GM12878 (cell line): ENCODE results near the gene TOB2. TPM values are rescaled to one million over a fixed set of nuclear protein-coding genes. Genes with fewer than 3 reads are reported as not detected.

Source experiments
- ATAC-seq: fragments of 200-7000 bp; cut with Tn5 transposase; 3 replicates; pipeline ENCODE4 v1.9.1; 2020; ENCODE audit warnings: mild to moderate bottlenecking, moderate library complexity
- BruUV-seq: library from RNA; stranded (reverse); fragments of 400-500 nt; replicated peaks from 2 replicates; lab custom pipeline; 2021; lab: Mats Ljungman, UMichigan
- CTCF ChIA-PET: fragments of 300-600 bp; sonication (Branson Sonifier 250); formaldehyde crosslinking; extraction: SDS; loops from one replicate; lab custom pipeline; 2021; ENCODE audit warnings: inconsistent platforms; lab: Yijun Ruan, JAX
- POLR2A ChIA-PET: fragments of 350-600 bp; formaldehyde crosslinking; extraction: SDS; loops from one replicate; lab custom pipeline; 2021; ENCODE audit warnings: inconsistent platforms; lab: Charles Lee
- RAD21 ChIA-PET: fragments of 300-600 bp; sonication (Branson Sonifier 250); formaldehyde crosslinking; loops from one replicate; lab custom pipeline; 2023; ENCODE audit warnings: antibody characterized with exemption; ENCODE audit not compliant: unreplicated experiment; lab: Charles Lee
- SMC1A ChIA-PET: fragments of 300-600 bp; sonication (Branson Sonifier 250); formaldehyde crosslinking; loops from one replicate; lab custom pipeline; 2023; ENCODE audit not compliant: unreplicated experiment, uncharacterized antibody; lab: Charles Lee
- DNase-seq: peaks from one replicate; pipeline ENCODE4 v3.0.0-alpha.2; 2011; ENCODE audit warnings: low read depth, low spot score
- FAIRE-seq: peaks from 3 replicates; lab custom pipeline; 2011; peaks lifted over from hg19 to GRCh38; lab: Jason Lieb, UNC
- H2AFZ ChIP-seq: 2 replicates; pipeline ENCODE4 v1.6.0; 2011; ENCODE audit warnings: low read depth, low read length, control low read depth; ENCODE audit not compliant: control insufficient read depth
- H3K27ac ChIP-seq: 2 replicates; pipeline ENCODE4 v1.5.1; 2011; ENCODE audit warnings: control low read depth; ENCODE audit not compliant: control insufficient read depth, insufficient read depth
- H3K27me3 ChIP-seq, 2 experiments: replicated peaks in 1 of 2; 2 replicates each; pipeline versions ENCODE4 v1.6.0 to v1.6.1; 2011; ENCODE audit warnings: low read length in 1 of 2; ENCODE audit not compliant: control insufficient read depth in 2 of 2, insufficient read depth in 2 of 2
- H3K36me3 ChIP-seq, 2 experiments: 2 replicates each; pipeline ENCODE4 v1.5.1; 2011; ENCODE audit warnings: low read length in 1 of 2; ENCODE audit not compliant: control insufficient read depth in 2 of 2, insufficient read depth in 2 of 2
- H3K4me1 ChIP-seq: 2 replicates; pipeline ENCODE4 v1.6.1; 2011; ENCODE audit warnings: mild to moderate bottlenecking, low read length, moderate library complexity, mixed read lengths; ENCODE audit not compliant: control insufficient read depth, insufficient read depth
- H3K4me2 ChIP-seq: 2 replicates; pipeline ENCODE4 v1.6.0; 2011; ENCODE audit warnings: control low read depth; ENCODE audit not compliant: control insufficient read depth, insufficient read depth
- H3K4me3 ChIP-seq: fragments of 200-600 bp; sonication (generic); 2 replicates; pipeline ENCODE4 v1.5.1; 2016
- H3K79me2 ChIP-seq: 2 replicates; pipeline ENCODE4 v1.6.0; 2011; ENCODE audit warnings: low read length; ENCODE audit not compliant: control insufficient read depth, insufficient read depth
- H3K9ac ChIP-seq: 2 replicates; pipeline ENCODE4 v1.8.0; 2011; ENCODE audit warnings: low read length, control low read depth, mixed read lengths; ENCODE audit not compliant: control insufficient read depth, insufficient read depth
- H3K9me3 ChIP-seq: replicated peaks from 3 replicates; pipeline ENCODE4 v1.5.1; 2011; ENCODE audit warnings: mild to moderate bottlenecking, low read length; ENCODE audit not compliant: control insufficient read depth, insufficient read depth
- H4K20me1 ChIP-seq: 2 replicates; pipeline ENCODE4 v1.6.0; 2011; ENCODE audit not compliant: control insufficient read depth, insufficient read depth
- ASH2L ChIP-seq: fragments of 300-600, 200-600 bp; sonication (generic); IDR thresholded peaks from 2 replicates; pipeline ENCODE4 v1.6.1; 2017; ENCODE audit warnings: low read depth, mild to moderate bottlenecking, borderline replicate concordance
- BMI1 ChIP-seq: fragments of 450-650 bp; IDR thresholded peaks from 2 replicates; pipeline ENCODE4 v1.6.1; 2016; ENCODE audit warnings: mild to moderate bottlenecking, moderate library complexity, borderline replicate concordance
- HDAC6 ChIP-seq: fragments of 200-600 bp; sonication (generic); IDR thresholded peaks from one replicate; pipeline ENCODE4 v1.8.0; 2017; ENCODE audit warnings: antibody characterized with exemption; ENCODE audit not compliant: unreplicated experiment
- NFYA ChIP-seq: IDR thresholded peaks from 2 replicates; pipeline ENCODE4 v1.6.1; 2011; ENCODE audit warnings: low read depth, mild to moderate bottlenecking, low read length, improper control_type of control experiment, borderline replicate concordance
- POLR2AphosphoS2 ChIP-seq: IDR thresholded peaks from 2 replicates; pipeline ENCODE4 v1.6.1; 2011; ENCODE audit warnings: low read depth, mild to moderate bottlenecking, low read length, improper control_type of control experiment, moderate library complexity
- RELA ChIP-seq: fragments of 450-650 bp; IDR thresholded peaks from 2 replicates; pipeline ENCODE4 v1.8.0; 2014; ENCODE audit warnings: borderline replicate concordance; ENCODE audit not compliant: partially characterized antibody
- WGBS: methylation state at CpG from one replicate; pipeline ENCODE4 v1.1.6; 2016; ENCODE audit warnings: low lambda C conversion rate; ENCODE audit not compliant: insufficient replicate concordance, insufficient coverage; ENCODE audit errors: missing lambda C conversion rate; 5-methylcytosine and 5-hydroxymethylcytosine counted together
- in situ Hi-C: fragments of 300-500 bp; cut with MboI; formaldehyde crosslinking; loops from 9 replicates; pipeline ENCODE4 v1.14.3; 2018; ENCODE audit warnings: mixed read lengths
- intact Hi-C: fragments of 100-400 bp; cut with micrococcal nuclease; formaldehyde crosslinking; loops from one replicate; pipeline ENCODE4 v1.14.2; 2022; ENCODE audit not compliant: unreplicated experiment
- polyA plus RNA-seq, 11 experiments: library from polyadenylated mRNA; depleted of rRNA in 4 of 11; unstranded in 6 of 11; stranded (reverse) in 5 of 11; fragments of >200 nt; fragmentation: Nextera tagmentation in 4 of 11; fragmentation: Illumina TruSeq in 1 of 11; extraction: Ambion mirVana in 4 of 11; extraction: Trizol in 1 of 11; gene quantifications; 1 replicate in 1 of 11; 2 replicates in 10 of 11; pipeline versions ENCODE4 v1.2.1 to v1.2.3, GENCODE V29; 2011 to 2016; ENCODE audit warnings: inconsistent platforms in 2 of 11, missing spikeins in 2 of 11, low read depth in 1 of 11
- total RNA-seq, 4 experiments: library from RNA; depleted of rRNA in 3 of 4; stranded (reverse); fragments of >200 nt in 3 of 4; fragmentation: Illumina TruSeq in 1 of 4; extraction: Trizol in 1 of 4; gene quantifications; 2 replicates each; pipeline versions ENCODE4 v1.2.1 to v1.2.3, GENCODE V29; 2013 to 2021
- TF ChIP-seq, protein P1 (sequence below): fragments of 150-350 bp; IDR thresholded peaks from 2 replicates; pipeline ENCODE4 v1.6.1; 2016; ENCODE audit warnings: low read depth, low read length
- TF ChIP-seq, protein P2 (sequence below): IDR thresholded peaks from 2 replicates; pipeline ENCODE4 v1.6.1; 2011; ENCODE audit warnings: borderline replicate concordance, low read depth, mild to moderate bottlenecking, moderate library complexity, mixed read lengths, low read length; ENCODE audit not compliant: insufficient read depth; ENCODE audit errors: extremely low read length
- TF ChIP-seq, protein P3 (sequence below): IDR thresholded peaks from 2 replicates; pipeline ENCODE4 v1.6.1; 2012; ENCODE audit warnings: mild to moderate bottlenecking, low read depth, low read length
- TF ChIP-seq, protein P4 (sequence below), 3 experiments: IDR thresholded peaks in 2 of 3; conservative IDR thresholded peaks in 1 of 3; 2 replicates each; pipeline ENCODE4 v1.5.1; 2011; ENCODE audit warnings: low read depth in 3 of 3, low read length in 3 of 3, mild to moderate bottlenecking in 3 of 3, control low read depth in 2 of 3, moderate library complexity in 2 of 3, inconsistent platforms in 1 of 3, mixed read lengths in 1 of 3; ENCODE audit not compliant: control insufficient read depth in 2 of 3, insufficient read depth in 1 of 3; ENCODE audit errors: extremely low read depth in 1 of 3

The TOB2 gene
- total and polyA plus RNA-seq, 10 of the 15 experiments (the other 5 are each of a cell fraction or from before 2014, with no cell fraction given) = 4.5 to 32.0 (median 15.1) TPM

DNA sequence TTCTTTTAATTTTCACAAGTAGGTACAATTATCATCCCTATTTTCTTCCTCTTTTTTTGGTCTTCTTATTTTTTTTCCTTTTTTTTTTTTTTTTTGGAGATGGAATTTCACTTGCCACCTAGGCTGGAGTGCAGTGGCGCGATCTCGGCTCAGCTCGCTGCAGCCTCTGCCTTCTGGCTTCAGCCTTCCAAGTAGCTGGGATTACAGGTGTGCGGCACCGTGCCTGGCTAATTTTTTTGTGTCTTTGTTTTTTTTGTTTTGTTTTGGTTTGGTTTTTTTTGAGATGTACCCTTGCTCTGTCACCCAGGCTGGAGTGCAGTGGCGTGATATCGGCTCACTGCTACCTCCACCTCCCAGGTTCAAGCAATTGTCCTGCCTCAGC is 16.7 kb downstream of the TOB2 start (continued):
- TF ChIP-seq, protein P1, sequence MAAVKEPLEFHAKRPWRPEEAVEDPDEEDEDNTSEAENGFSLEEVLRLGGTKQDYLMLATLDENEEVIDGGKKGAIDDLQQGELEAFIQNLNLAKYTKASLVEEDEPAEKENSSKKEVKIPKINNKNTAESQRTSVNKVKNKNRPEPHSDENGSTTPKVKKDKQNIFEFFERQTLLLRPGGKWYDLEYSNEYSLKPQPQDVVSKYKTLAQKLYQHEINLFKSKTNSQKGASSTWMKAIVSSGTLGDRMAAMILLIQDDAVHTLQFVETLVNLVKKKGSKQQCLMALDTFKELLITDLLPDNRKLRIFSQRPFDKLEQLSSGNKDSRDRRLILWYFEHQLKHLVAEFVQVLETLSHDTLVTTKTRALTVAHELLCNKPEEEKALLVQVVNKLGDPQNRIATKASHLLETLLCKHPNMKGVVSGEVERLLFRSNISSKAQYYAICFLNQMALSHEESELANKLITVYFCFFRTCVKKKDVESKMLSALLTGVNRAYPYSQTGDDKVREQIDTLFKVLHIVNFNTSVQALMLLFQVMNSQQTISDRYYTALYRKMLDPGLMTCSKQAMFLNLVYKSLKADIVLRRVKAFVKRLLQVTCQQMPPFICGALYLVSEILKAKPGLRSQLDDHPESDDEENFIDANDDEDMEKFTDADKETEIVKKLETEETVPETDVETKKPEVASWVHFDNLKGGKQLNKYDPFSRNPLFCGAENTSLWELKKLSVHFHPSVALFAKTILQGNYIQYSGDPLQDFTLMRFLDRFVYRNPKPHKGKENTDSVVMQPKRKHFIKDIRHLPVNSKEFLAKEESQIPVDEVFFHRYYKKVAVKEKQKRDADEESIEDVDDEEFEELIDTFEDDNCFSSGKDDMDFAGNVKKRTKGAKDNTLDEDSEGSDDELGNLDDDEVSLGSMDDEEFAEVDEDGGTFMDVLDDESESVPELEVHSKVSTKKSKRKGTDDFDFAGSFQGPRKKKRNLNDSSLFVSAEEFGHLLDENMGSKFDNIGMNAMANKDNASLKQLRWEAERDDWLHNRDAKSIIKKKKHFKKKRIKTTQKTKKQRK = no peak
- TF ChIP-seq, protein P2, sequence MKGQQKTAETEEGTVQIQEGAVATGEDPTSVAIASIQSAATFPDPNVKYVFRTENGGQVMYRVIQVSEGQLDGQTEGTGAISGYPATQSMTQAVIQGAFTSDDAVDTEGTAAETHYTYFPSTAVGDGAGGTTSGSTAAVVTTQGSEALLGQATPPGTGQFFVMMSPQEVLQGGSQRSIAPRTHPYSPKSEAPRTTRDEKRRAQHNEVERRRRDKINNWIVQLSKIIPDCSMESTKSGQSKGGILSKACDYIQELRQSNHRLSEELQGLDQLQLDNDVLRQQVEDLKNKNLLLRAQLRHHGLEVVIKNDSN = no peak
- TF ChIP-seq ASH2L (no peak), HDAC6 (no peak)

GRCh38 chr22:41429232-41429950 is 17.2 kb downstream of the TOB2 start:
- Histone ChIP-seq H3K9me3 (no peaks in the 10 kb centered on the region), H4K20me1 (no peaks in the 10 kb centered on the region; the same call in 1 of the 2 replicates), H3K27me3 (no peaks in the 10 kb centered on the region), H2AFZ (no peak overlapping the region), H3K4me2 (no peak overlapping the region), H3K79me2 (no peaks in the 10 kb centered on the region; the same call in 1 of the 2 replicates), H3K4me3 (no peak overlapping the region), H3K4me1 (no peaks in the 10 kb centered on the region), H3K27ac (no peak overlapping the region), H3K9ac (no peak overlapping the region), H3K36me3 (peaks cover 0 to 4% of the 10 kb centered on the region in 2 experiments; a peak in 2 of 4 replicates)
- no peak for DNase-seq
- 90% methylated on average over 13 of the region's 13 CpGs for WGBS
- SMC1A ChIA-PET = interaction anchor here (0.6 kb wide), 1 partner anchor 378 kb away, joined by 3 read pairs; no protein-coding TSS in a partner anchor
- intact Hi-C loops = no loop called here
- BruUV-seq = no TSS peak
- in situ Hi-C loops = no loop called here
- no peak for FAIRE-seq
- ATAC-seq = no peak
- CTCF ChIA-PET = no interaction called here
- RAD21 ChIA-PET = no interaction called here
- POLR2A ChIA-PET = interaction anchor here (0.6 kb wide), 1 partner anchor 9 kb away, joined by 3 read pairs; no protein-coding TSS in a partner anchor
- TF ChIP-seq BMI1 (no peak), POLR2AphosphoS2 (no peak), RELA (no peak), NFYA (no peak)
- TF ChIP-seq, protein P3, sequence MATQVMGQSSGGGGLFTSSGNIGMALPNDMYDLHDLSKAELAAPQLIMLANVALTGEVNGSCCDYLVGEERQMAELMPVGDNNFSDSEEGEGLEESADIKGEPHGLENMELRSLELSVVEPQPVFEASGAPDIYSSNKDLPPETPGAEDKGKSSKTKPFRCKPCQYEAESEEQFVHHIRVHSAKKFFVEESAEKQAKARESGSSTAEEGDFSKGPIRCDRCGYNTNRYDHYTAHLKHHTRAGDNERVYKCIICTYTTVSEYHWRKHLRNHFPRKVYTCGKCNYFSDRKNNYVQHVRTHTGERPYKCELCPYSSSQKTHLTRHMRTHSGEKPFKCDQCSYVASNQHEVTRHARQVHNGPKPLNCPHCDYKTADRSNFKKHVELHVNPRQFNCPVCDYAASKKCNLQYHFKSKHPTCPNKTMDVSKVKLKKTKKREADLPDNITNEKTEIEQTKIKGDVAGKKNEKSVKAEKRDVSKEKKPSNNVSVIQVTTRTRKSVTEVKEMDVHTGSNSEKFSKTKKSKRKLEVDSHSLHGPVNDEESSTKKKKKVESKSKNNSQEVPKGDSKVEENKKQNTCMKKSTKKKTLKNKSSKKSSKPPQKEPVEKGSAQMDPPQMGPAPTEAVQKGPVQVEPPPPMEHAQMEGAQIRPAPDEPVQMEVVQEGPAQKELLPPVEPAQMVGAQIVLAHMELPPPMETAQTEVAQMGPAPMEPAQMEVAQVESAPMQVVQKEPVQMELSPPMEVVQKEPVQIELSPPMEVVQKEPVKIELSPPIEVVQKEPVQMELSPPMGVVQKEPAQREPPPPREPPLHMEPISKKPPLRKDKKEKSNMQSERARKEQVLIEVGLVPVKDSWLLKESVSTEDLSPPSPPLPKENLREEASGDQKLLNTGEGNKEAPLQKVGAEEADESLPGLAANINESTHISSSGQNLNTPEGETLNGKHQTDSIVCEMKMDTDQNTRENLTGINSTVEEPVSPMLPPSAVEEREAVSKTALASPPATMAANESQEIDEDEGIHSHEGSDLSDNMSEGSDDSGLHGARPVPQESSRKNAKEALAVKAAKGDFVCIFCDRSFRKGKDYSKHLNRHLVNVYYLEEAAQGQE = no peak
- TF ChIP-seq, protein P4, sequence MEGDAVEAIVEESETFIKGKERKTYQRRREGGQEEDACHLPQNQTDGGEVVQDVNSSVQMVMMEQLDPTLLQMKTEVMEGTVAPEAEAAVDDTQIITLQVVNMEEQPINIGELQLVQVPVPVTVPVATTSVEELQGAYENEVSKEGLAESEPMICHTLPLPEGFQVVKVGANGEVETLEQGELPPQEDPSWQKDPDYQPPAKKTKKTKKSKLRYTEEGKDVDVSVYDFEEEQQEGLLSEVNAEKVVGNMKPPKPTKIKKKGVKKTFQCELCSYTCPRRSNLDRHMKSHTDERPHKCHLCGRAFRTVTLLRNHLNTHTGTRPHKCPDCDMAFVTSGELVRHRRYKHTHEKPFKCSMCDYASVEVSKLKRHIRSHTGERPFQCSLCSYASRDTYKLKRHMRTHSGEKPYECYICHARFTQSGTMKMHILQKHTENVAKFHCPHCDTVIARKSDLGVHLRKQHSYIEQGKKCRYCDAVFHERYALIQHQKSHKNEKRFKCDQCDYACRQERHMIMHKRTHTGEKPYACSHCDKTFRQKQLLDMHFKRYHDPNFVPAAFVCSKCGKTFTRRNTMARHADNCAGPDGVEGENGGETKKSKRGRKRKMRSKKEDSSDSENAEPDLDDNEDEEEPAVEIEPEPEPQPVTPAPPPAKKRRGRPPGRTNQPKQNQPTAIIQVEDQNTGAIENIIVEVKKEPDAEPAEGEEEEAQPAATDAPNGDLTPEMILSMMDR (IDR thresholded peaks at IDR 0.05 in 2 of 3, conservative IDR thresholded peaks at IDR 0.05 in 1 of 3; ENCODE audit: control insufficient read depth in 2 of 3, extremely low read depth in 1 of 3, insufficient read depth in 1 of 3, low read depth in 3 of 3, low read length in 3 of 3) = no peak
